Uterus (tissue), 2 donors: ENCODE results near the gene RAX2.

ENCODE experiments used
- POLR2A ChIP-seq, 2 donors: fragments of 450-650 bp; IDR thresholded peaks; one replicate each; pipeline ENCODE4 v1.6.1; 2016; ENCODE audit warnings: antibody characterized with exemption in 2 of 2, mild to moderate bottlenecking in 1 of 2, moderate library complexity in 1 of 2
- TF ChIP-seq, protein P1 (sequence below), 4 experiments: fragments of 200-600 bp in 2 of 4; fragments of 450-650 bp in 2 of 4; sonication (generic) in 2 of 4; IDR thresholded peaks; one replicate each; pipeline ENCODE4 v1.5.1; 2016 to 2019; ENCODE audit warnings: antibody characterized with exemption in 4 of 4, mild to moderate bottlenecking in 2 of 4, moderate library complexity in 1 of 4

DNA sequence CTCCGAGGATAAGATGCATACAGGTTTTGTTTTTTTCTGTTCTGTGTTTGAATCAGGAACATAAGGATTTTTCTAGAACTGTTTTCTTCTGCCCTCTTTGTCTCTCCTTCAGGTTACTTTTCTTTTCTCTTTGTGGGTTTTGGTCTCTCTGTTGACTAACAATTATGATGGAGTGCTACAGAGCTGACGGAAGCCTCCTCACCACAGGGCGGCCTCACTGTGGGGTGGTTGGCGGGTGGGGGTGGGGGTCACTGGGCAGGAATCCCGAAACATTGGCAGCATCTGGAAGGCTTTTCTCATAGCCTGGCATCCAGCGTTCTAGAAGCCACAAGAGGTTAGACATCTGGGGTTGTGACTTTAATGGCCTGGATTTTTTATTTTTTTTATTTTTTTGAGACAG is 26.1 kb upstream of the RAX2 start:
- TF ChIP-seq, protein P1, sequence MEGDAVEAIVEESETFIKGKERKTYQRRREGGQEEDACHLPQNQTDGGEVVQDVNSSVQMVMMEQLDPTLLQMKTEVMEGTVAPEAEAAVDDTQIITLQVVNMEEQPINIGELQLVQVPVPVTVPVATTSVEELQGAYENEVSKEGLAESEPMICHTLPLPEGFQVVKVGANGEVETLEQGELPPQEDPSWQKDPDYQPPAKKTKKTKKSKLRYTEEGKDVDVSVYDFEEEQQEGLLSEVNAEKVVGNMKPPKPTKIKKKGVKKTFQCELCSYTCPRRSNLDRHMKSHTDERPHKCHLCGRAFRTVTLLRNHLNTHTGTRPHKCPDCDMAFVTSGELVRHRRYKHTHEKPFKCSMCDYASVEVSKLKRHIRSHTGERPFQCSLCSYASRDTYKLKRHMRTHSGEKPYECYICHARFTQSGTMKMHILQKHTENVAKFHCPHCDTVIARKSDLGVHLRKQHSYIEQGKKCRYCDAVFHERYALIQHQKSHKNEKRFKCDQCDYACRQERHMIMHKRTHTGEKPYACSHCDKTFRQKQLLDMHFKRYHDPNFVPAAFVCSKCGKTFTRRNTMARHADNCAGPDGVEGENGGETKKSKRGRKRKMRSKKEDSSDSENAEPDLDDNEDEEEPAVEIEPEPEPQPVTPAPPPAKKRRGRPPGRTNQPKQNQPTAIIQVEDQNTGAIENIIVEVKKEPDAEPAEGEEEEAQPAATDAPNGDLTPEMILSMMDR (IDR thresholded peaks at IDR 0.05), result no peak
- TF ChIP-seq POLR2A (IDR thresholded peaks at IDR 0.05), result no peak
